KMS-11 (cell line): Measurements from ENCODE around the gene RIMS1.

ENCODE experiments used
- H2AFZ ChIP-seq: fragments of 200-600 bp; sonication (generic); 2 replicates; pipeline ENCODE4 v1.6.1; 2016; ENCODE audit warnings: antibody characterized with exemption, mixed run types, low read depth
- H3K27ac ChIP-seq: fragments of 200-600 bp; sonication (generic); 2 replicates; pipeline ENCODE4 v1.6.1; 2016; ENCODE audit warnings: mild to moderate bottlenecking, mixed run types
- H3K27me3 ChIP-seq: fragments of 200-600 bp; sonication (generic); 2 replicates; pipeline ENCODE4 v1.6.1; 2017; ENCODE audit warnings: mild to moderate bottlenecking, low read depth, mixed run types, moderate library complexity; ENCODE audit not compliant: insufficient read depth
- H3K36me3 ChIP-seq: fragments of 200-600 bp; sonication (generic); 2 replicates; pipeline ENCODE4 v1.6.1; 2017; ENCODE audit warnings: mild to moderate bottlenecking, mixed run types; ENCODE audit not compliant: insufficient read depth
- H3K4me1 ChIP-seq: fragments of 200-600 bp; sonication (generic); 2 replicates; pipeline ENCODE4 v1.6.1; 2016; ENCODE audit warnings: mild to moderate bottlenecking, low read depth, mixed run types; ENCODE audit not compliant: poor library complexity, severe bottlenecking
- H3K4me2 ChIP-seq: fragments of 200-600 bp; sonication (generic); 2 replicates; pipeline ENCODE4 v1.7.0; 2016; ENCODE audit warnings: mild to moderate bottlenecking, mixed run types
- H3K4me3 ChIP-seq: fragments of 200-600 bp; sonication (generic); IDR thresholded peaks from 2 replicates; pipeline ENCODE4 v1.6.1; 2017; ENCODE audit warnings: low read depth, low read length, mixed read lengths; ENCODE audit not compliant: insufficient read depth
- H3K79me2 ChIP-seq: fragments of 200-600 bp; sonication (generic); 2 replicates; pipeline ENCODE4 v1.6.1; 2016; ENCODE audit warnings: low read depth, mixed run types; ENCODE audit not compliant: insufficient read depth
- H3K9ac ChIP-seq: fragments of 200-600 bp; sonication (generic); 2 replicates; pipeline ENCODE4 v1.6.1; 2016; ENCODE audit warnings: mild to moderate bottlenecking, mixed run types
- H4K20me1 ChIP-seq: fragments of 200-600 bp; sonication (generic); 2 replicates; pipeline ENCODE4 v1.6.1; 2016; ENCODE audit warnings: mild to moderate bottlenecking, mixed run types; ENCODE audit not compliant: insufficient read depth
- TF ChIP-seq, protein P1 (sequence below): fragments of 200-600 bp; sonication (generic); conservative IDR thresholded peaks from 2 replicates; pipeline ENCODE4 v1.6.1; 2017; ENCODE audit warnings: low read depth, mild to moderate bottlenecking, antibody characterized with exemption, low read length, moderate library complexity, mixed read lengths

Gene RIMS1

DNA sequence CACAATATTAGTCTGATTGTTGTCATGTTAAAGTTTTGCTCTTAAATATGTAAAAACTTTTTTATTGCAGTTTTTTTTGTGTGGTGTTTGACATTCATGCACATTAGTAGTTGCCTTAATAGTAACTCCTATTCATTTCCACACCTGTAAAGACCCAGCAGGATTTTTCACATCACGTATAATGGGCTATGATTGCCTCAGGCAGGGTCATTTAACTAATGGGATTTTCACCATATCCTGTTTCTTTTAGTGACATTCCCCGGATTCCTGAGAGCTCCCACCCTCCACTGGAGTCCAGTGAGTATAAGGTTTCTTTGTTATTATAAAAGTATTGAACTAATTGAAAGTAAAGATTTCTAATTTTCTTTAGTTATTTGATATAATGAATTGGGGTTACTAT, 359.2 kb downstream of the RIMS1 start:
- H4K20me1 ChIP-seq, result no peaks in the 10 kb centered on the region
- H3K27me3 ChIP-seq, result no peaks in the 10 kb centered on the region
- no peak overlapping the region for H3K4me2 ChIP-seq
- H3K36me3 ChIP-seq, result no peaks in the 10 kb centered on the region
- H3K27ac ChIP-seq, result no peak overlapping the region
- no peak overlapping the region for H2AFZ ChIP-seq
- no peak overlapping the region for H3K9ac ChIP-seq
- no peaks in the 10 kb centered on the region for H3K79me2 ChIP-seq
- H3K4me3 ChIP-seq, result no peak overlapping the region
- peaks cover 11% of the 10 kb centered on the region for H3K4me1 ChIP-seq
- TF ChIP-seq, protein P1, sequence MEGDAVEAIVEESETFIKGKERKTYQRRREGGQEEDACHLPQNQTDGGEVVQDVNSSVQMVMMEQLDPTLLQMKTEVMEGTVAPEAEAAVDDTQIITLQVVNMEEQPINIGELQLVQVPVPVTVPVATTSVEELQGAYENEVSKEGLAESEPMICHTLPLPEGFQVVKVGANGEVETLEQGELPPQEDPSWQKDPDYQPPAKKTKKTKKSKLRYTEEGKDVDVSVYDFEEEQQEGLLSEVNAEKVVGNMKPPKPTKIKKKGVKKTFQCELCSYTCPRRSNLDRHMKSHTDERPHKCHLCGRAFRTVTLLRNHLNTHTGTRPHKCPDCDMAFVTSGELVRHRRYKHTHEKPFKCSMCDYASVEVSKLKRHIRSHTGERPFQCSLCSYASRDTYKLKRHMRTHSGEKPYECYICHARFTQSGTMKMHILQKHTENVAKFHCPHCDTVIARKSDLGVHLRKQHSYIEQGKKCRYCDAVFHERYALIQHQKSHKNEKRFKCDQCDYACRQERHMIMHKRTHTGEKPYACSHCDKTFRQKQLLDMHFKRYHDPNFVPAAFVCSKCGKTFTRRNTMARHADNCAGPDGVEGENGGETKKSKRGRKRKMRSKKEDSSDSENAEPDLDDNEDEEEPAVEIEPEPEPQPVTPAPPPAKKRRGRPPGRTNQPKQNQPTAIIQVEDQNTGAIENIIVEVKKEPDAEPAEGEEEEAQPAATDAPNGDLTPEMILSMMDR, result no peak

GRCh38 chr6:72246926-72247325, 360.6 kb downstream of the RIMS1 start:
- no peak overlapping the region for H2AFZ ChIP-seq
- TF ChIP-seq, protein P1, result no peak
- H3K4me2 ChIP-seq, result no peak overlapping the region
- no peaks in the 10 kb centered on the region for H3K27me3 ChIP-seq
- no peaks in the 10 kb centered on the region for H4K20me1 ChIP-seq
- H3K9ac ChIP-seq, result no peak overlapping the region
- no peaks in the 10 kb centered on the region for H3K36me3 ChIP-seq
- peaks cover 11% of the 10 kb centered on the region for H3K4me1 ChIP-seq
- H3K27ac ChIP-seq, result no peak overlapping the region
- H3K79me2 ChIP-seq, result no peaks in the 10 kb centered on the region
- H3K4me3 ChIP-seq, result no peak overlapping the region

DNA sequence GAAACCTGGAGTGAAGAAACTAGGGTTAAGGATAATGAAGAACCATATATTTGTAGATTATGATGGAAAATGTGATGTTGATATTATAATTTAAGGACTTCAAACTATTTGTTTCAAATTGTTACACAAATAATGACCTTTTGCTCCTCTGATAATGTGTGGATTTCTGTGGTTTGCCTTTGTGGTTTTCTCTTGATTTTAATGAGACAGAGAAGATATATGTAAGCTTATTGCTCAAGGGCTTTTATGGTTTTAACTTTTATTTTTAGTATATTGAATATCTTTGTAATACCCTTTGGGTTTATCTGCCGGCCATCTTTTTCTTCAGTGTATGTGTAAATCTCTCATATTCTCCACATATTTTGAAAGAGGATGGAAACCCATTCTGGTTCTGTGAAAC, 362.3 kb downstream of the RIMS1 start:
- Histone ChIP-seq H3K4me3 (no peak overlapping the region), H3K79me2 (no peaks in the 10 kb centered on the region), H3K4me2 (no peak overlapping the region), H3K27ac (no peak overlapping the region), H3K9ac (no peak overlapping the region), H3K4me1 (peaks cover 11% of the 10 kb centered on the region), H3K36me3 (no peaks in the 10 kb centered on the region), H3K27me3 (no peaks in the 10 kb centered on the region), H4K20me1 (no peaks in the 10 kb centered on the region), H2AFZ (no peak overlapping the region)
- TF ChIP-seq, protein P1, result no peak

DNA sequence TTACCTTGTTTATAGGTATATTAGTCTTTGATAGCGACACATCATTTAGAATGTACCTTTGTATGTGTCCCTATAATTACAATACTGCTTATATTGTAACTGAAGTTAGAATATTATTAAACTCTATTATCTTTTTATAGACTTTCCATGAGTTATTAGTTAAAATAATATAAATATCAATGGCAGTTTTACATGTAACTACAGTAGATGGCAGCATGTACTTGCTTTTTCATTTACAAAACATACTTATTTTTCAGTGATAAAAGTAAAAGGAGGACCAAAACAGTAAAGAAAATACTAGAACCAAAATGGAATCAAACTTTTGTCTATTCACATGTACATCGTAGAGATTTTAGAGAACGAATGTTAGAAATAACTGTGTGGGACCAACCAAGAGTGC, 364.3 kb downstream of the RIMS1 start:
- Histone ChIP-seq H3K79me2 (no peaks in the 10 kb centered on the region), H3K27ac (no peak overlapping the region), H3K36me3 (no peaks in the 10 kb centered on the region), H2AFZ (no peak overlapping the region), H3K9ac (no peak overlapping the region), H4K20me1 (no peaks in the 10 kb centered on the region), H3K27me3 (no peaks in the 10 kb centered on the region), H3K4me2 (no peak overlapping the region), H3K4me1 (peaks cover 11% of the 10 kb centered on the region), H3K4me3 (no peak overlapping the region)
- TF ChIP-seq, protein P1, result no peak
